K562 (cell line): Measurements from ENCODE around the gene ATP9A. TPM values are rescaled to one million over a fixed set of nuclear protein-coding genes. Genes with fewer than 3 reads are reported as not detected.
"Not testable (repeated sequence)": the region's sequence is repeated elsewhere in the genome, so short reads cannot be mapped to it uniquely, and the experiment has no call there.

ENCODE experiments used
- ATAC-seq: fragments of 200-7000 bp; cut with Tn5 transposase; 3 replicates; pipeline ENCODE4 v1.9.1; 2020; ENCODE audit warnings: moderate library complexity
- BruUV-seq: library from RNA; stranded (reverse); fragments of 400-500 nt; replicated peaks from 2 replicates; lab custom pipeline; 2021; lab: Mats Ljungman, UMichigan
- CTCF ChIA-PET: fragments of 300-600 bp; formaldehyde crosslinking; extraction: SDS; loops from one replicate; lab custom pipeline; 2021; ENCODE audit warnings: low intra/inter-chr PET ratio; lab: Yijun Ruan, JAX
- POLR2A ChIA-PET: fragments of 300-600, 350-650 bp; sonication (Branson Sonifier 250); formaldehyde crosslinking; extraction: SDS; loops from one replicate; lab custom pipeline; 2021; ENCODE audit warnings: antibody characterized with exemption, inconsistent platforms; lab: Yijun Ruan, JAX
- DNase-seq, 4 experiments: peaks; one replicate each; pipeline versions ENCODE4 v3.0.0 to v3.0.0-alpha.2; 2011 to 2018; ENCODE audit warnings: low spot score in 3 of 4, mixed read lengths in 3 of 4; ENCODE audit errors: extremely low read depth in 1 of 4
- FAIRE-seq: peaks from 2 replicates; lab custom pipeline; 2011; peaks lifted over from hg19 to GRCh38; lab: Jason Lieb, UNC
- H2AFZ ChIP-seq: 2 replicates; pipeline ENCODE4 v1.6.0; 2011; ENCODE audit warnings: low read depth, low read length, control low read depth, inconsistent platforms
- H3K27ac ChIP-seq: fragments of 200-600 bp; 3 replicates; pipeline ENCODE4 v1.8.0; 2011; ENCODE audit warnings: low read depth, mild to moderate bottlenecking, control low read depth, inconsistent platforms, low read length, moderate library complexity, mixed read lengths; ENCODE audit errors: extremely low read depth
- H3K27me3 ChIP-seq, 2 experiments: fragments of 300-600 bp in 1 of 2; 2 replicates in 1 of 2; 3 replicates in 1 of 2; pipeline versions ENCODE4 v1.6.0 to v1.8.0; 2011; ENCODE audit warnings: inconsistent platforms in 2 of 2, low read length in 2 of 2, mild to moderate bottlenecking in 1 of 2, mixed read lengths in 1 of 2, moderate library complexity in 1 of 2; ENCODE audit not compliant: control insufficient read depth in 2 of 2, insufficient read depth in 2 of 2
- H3K36me3 ChIP-seq: fragments of 300-600 bp; 3 replicates; pipeline ENCODE4 v1.8.0; 2011; ENCODE audit warnings: mild to moderate bottlenecking, low read length, inconsistent platforms; ENCODE audit not compliant: control insufficient read depth, insufficient read depth
- H3K4me1 ChIP-seq, 2 experiments: fragments of 200-600 bp in 1 of 2; replicated peaks in 1 of 2; 2 replicates in 1 of 2; 3 replicates in 1 of 2; pipeline versions ENCODE4 v1.5.1 to v1.8.0; 2011; ENCODE audit warnings: inconsistent platforms in 2 of 2, low read length in 2 of 2, mild to moderate bottlenecking in 1 of 2, mixed read lengths in 1 of 2, moderate library complexity in 1 of 2; ENCODE audit not compliant: control insufficient read depth in 2 of 2, insufficient read depth in 2 of 2
- H3K4me2 ChIP-seq: 2 replicates; pipeline ENCODE4 v1.6.1; 2011; ENCODE audit warnings: low read length, control low read depth, inconsistent platforms, mixed read lengths; ENCODE audit not compliant: insufficient read depth
- H3K4me3 ChIP-seq: fragments of 200-600 bp; sonication (generic), shearing (Covaris generic); 2 replicates; pipeline ENCODE4 v1.5.1; 2016; ENCODE audit warnings: control low read depth, inconsistent platforms
- H3K79me2 ChIP-seq: fragments of 200-600 bp; 3 replicates; pipeline ENCODE4 v1.8.0; 2011; ENCODE audit warnings: low read length, inconsistent platforms; ENCODE audit not compliant: control insufficient read depth, insufficient read depth
- H3K9ac ChIP-seq, 2 experiments: 2 replicates each; pipeline versions ENCODE4 v1.6.0 to v1.6.1; 2011; ENCODE audit warnings: low read depth in 2 of 2, low read length in 2 of 2, control low read depth in 1 of 2, inconsistent platforms in 1 of 2, mild to moderate bottlenecking in 1 of 2, mixed read lengths in 1 of 2; ENCODE audit not compliant: insufficient read depth in 1 of 2
- H3K9me1 ChIP-seq: one replicate; pipeline ENCODE4 v1.6.0; 2011; ENCODE audit warnings: inconsistent platforms, mild to moderate bottlenecking, low read length, moderate library complexity; ENCODE audit not compliant: control insufficient read depth, insufficient read depth
- H3K9me3 ChIP-seq: replicated peaks from 2 replicates; pipeline ENCODE4 v1.5.1; 2011; ENCODE audit warnings: low read depth, low read length, inconsistent platforms; ENCODE audit not compliant: control insufficient read depth, insufficient read depth
- H4K20me1 ChIP-seq: replicated peaks from 2 replicates; pipeline ENCODE4 v1.6.1; 2011; ENCODE audit warnings: low read length, inconsistent platforms, mixed read lengths; ENCODE audit not compliant: control insufficient read depth, insufficient read depth
- WGBS: fragments of 100-300 bp; shearing (Covaris generic); methylation state at CpG from one replicate; pipeline ENCODE4 v1.1.6; 2016; ENCODE audit warnings: low coverage, mixed read lengths; ENCODE audit not compliant: insufficient coverage; ENCODE audit errors: missing lambda C conversion rate; 5-methylcytosine and 5-hydroxymethylcytosine counted together
- in situ Hi-C: fragments of 300-500 bp; cut with MboI; formaldehyde crosslinking; loops from 4 replicates; pipeline ENCODE4 v1.15.0; 2018; ENCODE audit warnings: inconsistent platforms, mixed read lengths
- intact Hi-C: fragments of 100-400 bp; cut with micrococcal nuclease; formaldehyde crosslinking; loops from 2 replicates; pipeline ENCODE4 v1.14.2; 2022
- polyA plus RNA-seq, 8 experiments: library from polyadenylated mRNA; depleted of rRNA in 4 of 8; stranded (reverse) in 5 of 8; unstranded in 3 of 8; fragments of >200 nt; fragmentation: Nextera tagmentation in 2 of 8; fragmentation: Illumina TruSeq in 1 of 8; extraction: Ambion mirVana in 2 of 8; extraction: Trizol in 1 of 8; gene quantifications; 2 replicates each; pipeline versions ENCODE4 v1.2.1 to v1.2.3, GENCODE V29; 2011 to 2014; ENCODE audit warnings: inconsistent platforms in 1 of 8, missing spikeins in 1 of 8
- total RNA-seq, 7 experiments: library from RNA; depleted of rRNA in 6 of 7; stranded (reverse); fragments of >200 nt in 6 of 7; fragmentation: Illumina TruSeq in 2 of 7; extraction: Trizol in 2 of 7; gene quantifications; 2 replicates each; pipeline versions ENCODE4 v1.2.1 to v1.2.3, GENCODE V29; 2011 to 2021; ENCODE audit warnings: low replicate concordance in 1 of 7
- TF ChIP-seq, protein P1 (sequence below): IDR thresholded peaks from 2 replicates; pipeline ENCODE4 v1.6.1; 2012; ENCODE audit warnings: low read depth, low read length, improper control_type of control experiment, borderline replicate concordance
- TF ChIP-seq, protein P2 (sequence below), 3 experiments: fragments of 200-800 bp in 1 of 3; fragments of 250-450 bp in 1 of 3; fragments of 450-650 bp in 1 of 3; sonication (Bioruptor Pico) in 1 of 3; sonication (Bioruptor generic) in 1 of 3; formaldehyde crosslinking in 1 of 3; IDR thresholded peaks; 2 replicates each; pipeline versions ENCODE4 v1.6.1 to v1.8.0; 2016 to 2022; ENCODE audit warnings: mild to moderate bottlenecking in 2 of 3, missing genetic modification characterization in 2 of 3, missing compliant biosample characterization in 1 of 3, moderate library complexity in 1 of 3

ATP9A gene
- total and polyA plus RNA-seq, 9 of the 15 experiments (the other 6 are each of a cell fraction or from before 2014, with no cell fraction given) = 0.18 to 0.62 (median 0.29) TPM

DNA sequence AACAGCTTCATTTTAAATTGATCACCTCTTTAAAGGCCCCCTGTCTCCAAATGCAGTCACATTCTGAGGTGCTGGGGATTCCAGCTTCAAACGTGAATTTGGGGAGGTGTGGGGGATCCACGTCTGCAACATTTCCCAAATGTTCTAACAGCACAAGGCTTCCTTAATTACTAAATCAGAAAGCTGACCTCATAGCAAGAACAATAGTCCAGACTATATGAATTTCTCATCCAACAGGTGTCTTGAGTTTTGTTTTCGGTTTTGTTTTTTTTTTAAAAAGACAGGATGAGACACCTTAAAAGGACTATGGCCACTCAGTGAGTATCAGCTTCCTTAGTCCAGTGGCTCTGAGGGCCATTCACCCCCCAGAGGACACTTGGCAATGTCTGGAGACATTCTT, 11.5 kb downstream of the ATP9A start (continued):
- TF ChIP-seq, protein P1, sequence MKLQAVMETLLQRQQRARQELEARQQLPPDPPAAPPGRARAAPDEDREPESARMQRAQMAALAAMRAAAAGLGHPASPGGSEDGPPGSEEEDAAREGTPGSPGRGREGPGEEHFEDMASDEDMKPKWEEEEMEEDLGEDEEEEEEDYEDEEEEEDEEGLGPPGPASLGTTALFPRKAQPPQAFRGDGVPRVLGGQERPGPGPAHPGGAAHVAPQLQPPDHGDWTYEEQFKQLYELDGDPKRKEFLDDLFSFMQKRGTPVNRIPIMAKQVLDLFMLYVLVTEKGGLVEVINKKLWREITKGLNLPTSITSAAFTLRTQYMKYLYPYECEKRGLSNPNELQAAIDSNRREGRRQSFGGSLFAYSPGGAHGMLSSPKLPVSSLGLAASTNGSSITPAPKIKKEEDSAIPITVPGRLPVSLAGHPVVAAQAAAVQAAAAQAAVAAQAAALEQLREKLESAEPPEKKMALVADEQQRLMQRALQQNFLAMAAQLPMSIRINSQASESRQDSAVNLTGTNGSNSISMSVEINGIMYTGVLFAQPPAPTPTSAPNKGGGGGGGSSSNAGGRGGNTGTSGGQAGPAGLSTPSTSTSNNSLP = no peak

DNA sequence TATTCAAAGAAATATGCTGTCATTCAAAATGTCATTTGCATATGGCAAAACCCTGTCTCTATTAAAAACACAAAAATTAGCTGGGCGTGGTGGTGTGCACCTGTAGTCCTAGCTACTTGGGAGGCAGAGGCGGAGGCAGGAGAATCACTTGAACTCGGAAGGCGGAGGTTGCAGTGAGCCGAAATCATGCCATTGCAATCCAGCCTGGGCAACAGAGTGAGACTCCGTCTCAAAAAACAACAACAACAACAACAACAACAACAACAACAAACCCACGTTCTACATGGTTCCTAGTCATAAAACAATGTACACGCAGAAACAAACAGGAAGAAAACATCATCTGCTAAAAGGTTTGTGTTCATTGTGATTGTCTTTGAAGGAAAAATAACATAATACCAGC, 15.0 kb downstream of the ATP9A start:
- H2AFZ ChIP-seq, intact Hi-C loops, CTCF ChIA-PET, in situ Hi-C loops, H4K20me1 ChIP-seq, H3K79me2 ChIP-seq, ATAC-seq, BruUV-seq, H3K27ac ChIP-seq, DNase-seq, H3K4me3 ChIP-seq, FAIRE-seq, H3K9me3 ChIP-seq, H3K9me1 ChIP-seq, H3K9ac ChIP-seq, H3K4me2 ChIP-seq, H3K4me1 ChIP-seq, H3K36me3 ChIP-seq: not testable (repeated sequence)
- POLR2A ChIA-PET = interaction anchor here (0.7 kb wide), 1 partner anchor 11 kb away, joined by 6 read pairs; no protein-coding TSS in a partner anchor
- H3K27me3 ChIP-seq = peaks cover 7 to 21% of the 10 kb centered on the region in 2 experiments; a peak in 3 of 5 replicates
- 1% methylated on average over 8 of the region's 8 CpGs for WGBS
- TF ChIP-seq, protein P2, sequence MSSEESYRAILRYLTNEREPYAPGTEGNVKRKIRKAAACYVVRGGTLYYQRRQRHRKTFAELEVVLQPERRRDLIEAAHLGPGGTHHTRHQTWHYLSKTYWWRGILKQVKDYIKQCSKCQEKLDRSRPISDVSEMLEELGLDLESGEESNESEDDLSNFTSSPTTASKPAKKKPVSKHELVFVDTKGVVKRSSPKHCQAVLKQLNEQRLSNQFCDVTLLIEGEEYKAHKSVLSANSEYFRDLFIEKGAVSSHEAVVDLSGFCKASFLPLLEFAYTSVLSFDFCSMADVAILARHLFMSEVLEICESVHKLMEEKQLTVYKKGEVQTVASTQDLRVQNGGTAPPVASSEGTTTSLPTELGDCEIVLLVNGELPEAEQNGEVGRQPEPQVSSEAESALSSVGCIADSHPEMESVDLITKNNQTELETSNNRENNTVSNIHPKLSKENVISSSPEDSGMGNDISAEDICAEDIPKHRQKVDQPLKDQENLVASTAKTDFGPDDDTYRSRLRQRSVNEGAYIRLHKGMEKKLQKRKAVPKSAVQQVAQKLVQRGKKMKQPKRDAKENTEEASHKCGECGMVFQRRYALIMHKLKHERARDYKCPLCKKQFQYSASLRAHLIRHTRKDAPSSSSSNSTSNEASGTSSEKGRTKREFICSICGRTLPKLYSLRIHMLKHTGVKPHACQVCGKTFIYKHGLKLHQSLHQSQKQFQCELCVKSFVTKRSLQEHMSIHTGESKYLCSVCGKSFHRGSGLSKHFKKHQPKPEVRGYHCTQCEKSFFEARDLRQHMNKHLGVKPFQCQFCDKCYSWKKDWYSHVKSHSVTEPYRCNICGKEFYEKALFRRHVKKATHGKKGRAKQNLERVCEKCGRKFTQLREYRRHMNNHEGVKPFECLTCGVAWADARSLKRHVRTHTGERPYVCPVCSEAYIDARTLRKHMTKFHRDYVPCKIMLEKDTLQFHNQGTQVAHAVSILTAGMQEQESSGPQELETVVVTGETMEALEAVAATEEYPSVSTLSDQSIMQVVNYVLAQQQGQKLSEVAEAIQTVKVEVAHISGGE (CRISPR knock-in tag; IDR thresholded peaks at IDR 0.05) = peak in 1 of 3 experiments; percentile 51; a peak in 1 of 6 replicates
